Pons (tissue), 1 donor: ENCODE measurements around the gene DCUN1D1.

Source experiments
- DNase-seq: peaks from one replicate; pipeline ENCODE4 v3.0.0-alpha.2; 2016; ENCODE audit warnings: low spot score

Gene DCUN1D1

GRCh38 chr3:182892226-182892625, 88.1 kb downstream of the DCUN1D1 start:
- no peak for DNase-seq

DNA sequence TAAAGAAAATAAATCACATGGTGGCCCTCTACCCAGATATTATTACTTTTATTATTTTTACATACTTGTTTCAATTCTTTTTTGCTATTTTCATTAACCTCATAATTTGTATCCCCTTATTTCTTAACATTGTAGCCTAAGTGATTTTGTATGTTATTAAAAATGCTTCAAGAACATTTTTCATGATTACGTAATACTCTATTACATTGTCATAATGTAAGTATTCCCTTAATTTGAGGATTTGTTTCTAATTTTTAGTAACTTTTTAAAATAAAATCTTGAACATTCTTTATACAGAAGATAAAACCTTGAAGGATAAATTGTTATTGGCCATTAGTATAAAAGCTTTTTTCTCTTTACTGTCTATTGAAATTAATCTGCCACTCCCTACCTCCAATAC, 89.0 kb downstream of the DCUN1D1 start:
- DNase-seq = no peak

GRCh38 chr3:182889948-182890629, 90.2 kb downstream of the DCUN1D1 start:
- DNase-seq = no peak
